ENCODE results near the gene FAM76B.

Gene FAM76B

GRCh38 chr11:95729462-95729861, 60.1 kb downstream of the FAM76B start:
- DNase-seq (ENCODE audit: low spot score), result no peak

- DNase-seq (ENCODE audit: low spot score), result no peak
These were observed 60.8 kb downstream of the FAM76B start for GRCh38 chr11:95728790-95729189.

DNA sequence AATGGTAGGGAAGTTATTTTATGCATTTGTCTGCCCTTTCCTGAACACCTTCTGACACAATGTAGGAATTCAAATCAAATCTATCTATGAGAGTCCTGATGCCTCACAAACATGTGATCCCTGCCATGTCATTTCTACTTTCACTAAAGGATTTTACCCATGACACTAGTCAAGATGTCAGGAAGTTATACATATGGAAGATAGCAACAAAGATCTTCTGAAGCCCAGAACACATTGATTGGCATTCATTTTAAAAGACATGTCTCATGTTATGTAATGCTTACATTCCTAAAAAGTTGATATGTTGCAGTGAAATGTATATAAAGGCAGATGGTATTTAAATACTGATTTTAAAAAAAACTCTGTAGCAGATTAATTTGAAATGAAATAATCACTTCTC, 61.5 kb downstream of the FAM76B start:
- no peak for DNase-seq (ENCODE audit: low spot score)

GRCh38 chr11:95727620-95728019, 62.0 kb downstream of the FAM76B start:
- peak; percentile 89 for DNase-seq (ENCODE audit: low spot score)

DNA sequence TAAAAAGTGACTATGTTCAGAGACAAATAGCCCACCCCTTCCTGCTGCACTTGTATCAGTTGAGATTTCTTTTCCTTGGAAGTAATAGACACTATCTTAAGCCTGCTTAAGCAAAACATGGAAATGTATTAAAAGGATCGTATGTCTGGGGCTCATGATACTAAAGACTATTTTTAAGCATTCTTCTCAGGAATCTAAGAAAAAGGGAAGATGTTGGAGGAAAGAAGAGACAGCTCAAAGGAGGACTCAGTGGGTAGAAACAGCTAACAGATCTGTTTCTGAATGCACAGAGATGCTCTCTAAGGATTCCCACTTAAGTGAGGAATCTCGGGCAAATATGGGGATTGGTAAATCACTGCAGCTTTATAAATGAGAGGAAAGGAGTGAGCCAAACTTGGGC, 62.5 kb downstream of the FAM76B start:
- no peak for DNase-seq (ENCODE audit: low spot score)

- DNase-seq (ENCODE audit: low spot score), result no peak
These were observed 64.4 kb downstream of the FAM76B start for GRCh38 chr11:95725196-95725595.

DNA sequence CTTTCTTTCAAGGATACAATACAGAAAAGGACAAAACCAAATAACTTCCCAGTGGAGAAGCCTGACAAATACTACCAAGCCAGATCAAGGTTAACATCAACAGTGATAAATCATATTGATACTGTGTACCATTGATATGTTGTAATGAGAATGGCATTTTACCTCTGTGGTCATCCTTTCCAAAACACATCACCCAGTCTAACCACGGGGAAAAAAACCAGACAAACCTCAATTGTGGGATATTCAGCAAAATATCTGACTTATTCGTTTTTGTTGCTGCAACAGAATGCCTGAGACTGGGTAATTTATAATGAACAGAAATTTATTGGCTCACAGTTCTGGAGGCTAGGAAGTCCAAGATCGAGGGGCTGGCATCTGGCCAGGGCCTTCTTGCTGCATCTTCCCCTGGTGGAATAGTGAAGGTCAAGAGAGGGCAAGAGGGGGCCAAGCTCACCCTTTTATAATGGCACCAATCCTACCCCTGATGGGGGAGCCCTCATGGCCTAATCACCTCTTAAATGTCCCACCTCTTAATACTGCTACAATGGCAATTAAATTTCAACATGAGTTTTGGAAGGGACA, 66.1 kb downstream of the FAM76B start:
- DNase-seq (ENCODE audit: low spot score), result no peak

DNA sequence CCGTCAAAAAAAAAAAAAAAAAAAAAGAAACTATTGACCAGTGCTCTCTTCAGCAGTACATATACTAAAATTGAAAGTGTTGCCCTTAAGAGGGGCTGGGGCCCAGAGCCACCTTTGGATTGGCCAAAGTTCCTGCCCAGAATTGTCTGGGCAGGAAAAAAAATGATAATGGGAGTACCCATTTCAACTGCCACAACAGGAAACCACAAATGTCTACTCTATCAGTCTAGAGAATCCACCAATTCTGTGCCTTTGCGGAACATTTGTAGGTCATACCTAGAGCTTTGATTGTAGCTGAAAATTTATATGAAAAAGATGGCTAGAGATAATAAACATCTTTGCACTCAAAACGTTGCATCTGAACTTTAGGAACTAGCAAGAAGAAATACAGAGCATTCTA, 69.4 kb downstream of the FAM76B start:
- no peak for DNase-seq (ENCODE audit: low spot score)

Measured in cerebellar cortex (tissue), 1 donor.